HL-60 (cell line): ENCODE data around the gene VPS11.

Experiments used
- CTCF ChIP-seq: IDR thresholded peaks from one replicate; pipeline ENCODE4 v1.5.1; 2011; ENCODE audit warnings: low read length, control low read depth, inconsistent platforms; ENCODE audit not compliant: insufficient read depth
- GABPA ChIP-seq: IDR thresholded peaks from 2 replicates; pipeline ENCODE4 v1.6.1; 2012; ENCODE audit warnings: low read depth
- POLR2AphosphoS5 ChIP-seq: IDR thresholded peaks from 2 replicates; pipeline ENCODE4 v1.6.1; 2012; ENCODE audit warnings: low read depth
- REST ChIP-seq: IDR thresholded peaks from 2 replicates; pipeline ENCODE4 v1.6.1; 2012; ENCODE audit warnings: low read depth; ENCODE audit not compliant: insufficient replicate concordance
- SPI1 ChIP-seq: IDR thresholded peaks from 2 replicates; pipeline ENCODE4 v1.6.1; 2012; ENCODE audit warnings: low read depth, mild to moderate bottlenecking, borderline replicate concordance

GRCh38 chr11:119044708-119045107 is 22.9 kb upstream of the VPS11 start:
- TF ChIP-seq CTCF (no peak), POLR2AphosphoS5 (no peak), REST (no peak), GABPA (no peak), SPI1 (no peak)
